GM06990 (cell line): ENCODE results near the gene COPA.

Experiments
- DNase-seq: peaks from one replicate; pipeline ENCODE4 v3.0.0-alpha.2; 2011; ENCODE audit not compliant: insufficient read length; ENCODE audit errors: extremely low read depth
- H3K27me3 ChIP-seq: replicated peaks from 2 replicates; pipeline ENCODE4 v1.6.0; 2011; ENCODE audit warnings: low read length; ENCODE audit not compliant: control insufficient read depth, insufficient read depth
- H3K36me3 ChIP-seq: 2 replicates; pipeline ENCODE4 v1.5.1; 2011; ENCODE audit warnings: low read length; ENCODE audit not compliant: control insufficient read depth, insufficient read depth
- H3K4me3 ChIP-seq: replicated peaks from 2 replicates; pipeline ENCODE4 v1.5.1; 2011; ENCODE audit warnings: low read depth, mild to moderate bottlenecking, control low read depth, low read length
- CTCF ChIP-seq: IDR thresholded peaks from 2 replicates; pipeline ENCODE4 v1.5.1; 2011; ENCODE audit warnings: low read length, control low read depth, mild to moderate bottlenecking, inconsistent platforms; ENCODE audit not compliant: insufficient read depth, poor library complexity, severe bottlenecking

Gene COPA

GRCh38 chr1:160330119-160330518 lies 12.9 kb downstream of the COPA start:
- TF ChIP-seq CTCF: no peak
- H3K4me3 ChIP-seq: no peak overlapping the region
- no peak for DNase-seq
- peaks cover 32% of the 10 kb centered on the region for H3K36me3 ChIP-seq
- H3K27me3 ChIP-seq: no peaks in the 10 kb centered on the region

- Histone ChIP-seq H3K4me3 (no peak overlapping the region), H3K36me3 (peaks cover 34% of the 10 kb centered on the region), H3K27me3 (no peaks in the 10 kb centered on the region)
- no peak for TF ChIP-seq CTCF
- no peak for DNase-seq
These were observed 14.9 kb downstream of the COPA start for GRCh38 chr1:160328184-160328583.

GRCh38 chr1:160326418-160326817 lies 16.6 kb downstream of the COPA start:
- TF ChIP-seq CTCF: no peak
- Histone ChIP-seq H3K4me3 (no peak overlapping the region), H3K27me3 (no peaks in the 10 kb centered on the region), H3K36me3 (peaks cover 32% of the 10 kb centered on the region)
- no peak for DNase-seq

- no peaks in the 10 kb centered on the region for H3K27me3 ChIP-seq
- DNase-seq: no peak
- no peak for TF ChIP-seq CTCF
- H3K4me3 ChIP-seq: no peak overlapping the region
- H3K36me3 ChIP-seq: peaks cover 27% of the 10 kb centered on the region
These were observed 17.8 kb downstream of the COPA start for GRCh38 chr1:160325252-160325651.

- TF ChIP-seq CTCF: no peak
- Histone ChIP-seq H3K27me3 (no peaks in the 10 kb centered on the region), H3K4me3 (no peak overlapping the region), H3K36me3 (peaks cover 15% of the 10 kb centered on the region)
- DNase-seq: no peak
These were observed 20.2 kb downstream of the COPA start for GRCh38 chr1:160322831-160323230.

- DNase-seq: no peak
- no peak overlapping the region for H3K4me3 ChIP-seq
- peaks cover 19% of the 10 kb centered on the region for H3K36me3 ChIP-seq
- no peak for TF ChIP-seq CTCF
- no peaks in the 10 kb centered on the region for H3K27me3 ChIP-seq
These were observed 27.7 kb downstream of the COPA start for GRCh38 chr1:160315359-160315758.
